OCI-M1 (cell line): ENCODE results near the gene ZPR1.

Experiments used
- DNase-seq: peaks from one replicate; lab custom pipeline; 2025; lab: John Stamatoyannopoulos, UW

Gene ZPR1

DNA sequence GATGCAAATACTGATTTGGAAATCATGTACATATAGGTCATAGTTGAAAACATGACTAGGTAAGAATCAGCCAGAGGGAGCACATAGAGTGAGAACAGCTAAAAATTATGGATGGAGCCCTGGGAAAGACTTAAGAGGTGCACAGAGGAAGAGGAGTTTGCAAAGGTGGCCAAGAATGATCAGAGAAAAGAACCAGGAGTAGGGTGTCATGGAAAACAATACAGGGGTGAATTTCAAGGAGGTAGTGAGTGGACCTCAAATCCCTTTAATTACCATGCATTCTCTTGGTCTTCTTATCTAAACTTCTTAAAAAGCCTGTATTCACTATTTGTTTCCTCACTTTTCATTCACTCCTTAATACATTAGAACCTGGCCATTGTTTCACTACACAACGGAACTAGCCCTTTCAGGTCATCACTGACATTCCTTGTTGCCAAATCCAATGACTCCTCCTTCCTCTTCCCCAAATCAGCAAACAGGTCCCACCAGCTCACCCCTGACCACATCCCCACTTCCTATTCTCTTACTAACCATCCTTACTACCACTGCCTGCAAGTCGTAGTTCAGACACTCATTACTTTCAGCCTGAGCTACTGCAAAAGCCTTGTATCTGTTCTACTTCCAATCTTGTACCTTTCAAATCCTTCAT, 37.6 kb downstream of the ZPR1 start:
- no peak for DNase-seq

DNA sequence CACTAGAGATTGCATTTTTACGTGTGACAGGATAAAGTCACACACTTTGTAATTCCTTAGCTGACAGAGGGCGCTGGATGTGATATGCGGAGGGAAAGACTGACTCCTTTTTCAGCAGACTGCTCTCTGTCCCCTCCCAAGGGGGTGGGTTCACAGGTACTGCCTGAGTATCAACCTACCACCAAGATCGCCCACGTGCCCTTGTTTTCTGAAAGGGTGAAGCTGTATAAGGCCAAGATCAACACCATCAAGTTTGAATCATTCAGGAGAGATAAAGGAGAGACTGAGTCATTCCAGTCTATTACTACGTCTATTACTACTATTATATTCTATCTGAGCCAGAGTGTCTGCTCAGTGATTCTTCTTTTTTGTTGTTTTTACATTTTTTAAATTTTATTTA, 45.7 kb downstream of the ZPR1 start:
- DNase-seq, result no peak

DNA sequence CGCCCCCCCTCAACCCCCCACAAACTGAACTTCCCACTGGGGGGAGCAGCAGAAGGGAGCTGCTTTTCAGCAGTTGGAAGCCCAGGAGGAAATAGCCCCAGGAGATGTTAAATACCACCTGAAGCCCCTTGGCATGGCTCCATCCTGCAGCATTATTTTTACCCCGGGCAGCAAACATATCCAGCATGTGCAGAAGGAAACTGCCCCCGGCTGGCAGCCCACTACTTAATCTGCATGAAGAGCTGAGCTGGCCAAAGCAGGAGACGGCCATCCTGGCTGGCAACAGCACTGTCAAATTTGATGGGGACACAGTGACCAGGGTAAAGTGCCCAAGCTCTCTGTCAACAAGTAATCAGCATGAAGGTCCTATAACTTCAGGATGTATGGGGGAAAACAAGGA, 47.1 kb downstream of the ZPR1 start:
- DNase-seq, result no peak

DNA sequence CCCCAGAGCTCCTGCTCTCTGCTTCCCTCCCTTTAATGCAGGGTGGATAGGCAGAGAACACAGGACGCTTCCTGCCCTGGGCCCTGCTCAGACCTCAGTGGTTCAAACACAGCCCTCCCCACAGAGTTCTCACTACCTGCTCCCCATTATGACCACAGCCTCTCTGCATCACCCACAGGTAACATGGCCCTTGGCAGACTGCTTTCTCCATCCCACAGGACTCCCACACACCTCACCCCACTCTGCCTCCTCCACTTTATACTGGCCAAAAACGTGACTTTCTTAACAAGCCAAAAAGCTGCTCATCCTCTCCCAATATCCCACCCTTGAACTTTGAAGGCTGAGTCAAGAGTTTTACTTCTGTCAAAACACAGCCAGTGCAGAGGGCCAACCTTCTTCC, 48.8 kb downstream of the ZPR1 start:
- DNase-seq, result no peak

DNA sequence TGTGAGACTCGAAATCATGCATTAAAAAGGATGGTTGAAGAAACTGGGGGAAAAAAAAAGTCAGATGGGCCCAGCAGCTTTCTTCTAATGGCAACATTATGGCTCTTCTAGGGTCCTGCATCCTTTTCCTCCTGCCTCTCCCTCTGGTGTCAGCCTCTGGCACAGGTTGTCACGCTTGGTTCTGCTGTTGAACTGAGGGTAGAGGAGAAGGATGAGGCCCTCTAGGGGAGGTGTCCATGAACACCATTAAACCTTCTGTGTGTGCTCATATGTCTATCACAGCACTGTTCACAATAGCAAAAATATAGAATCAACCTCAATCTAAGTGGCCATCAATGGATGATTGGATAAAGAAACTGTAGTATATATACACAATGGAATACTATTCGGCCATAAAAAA, 51.1 kb downstream of the ZPR1 start:
- peak; percentile 67 for DNase-seq

DNA sequence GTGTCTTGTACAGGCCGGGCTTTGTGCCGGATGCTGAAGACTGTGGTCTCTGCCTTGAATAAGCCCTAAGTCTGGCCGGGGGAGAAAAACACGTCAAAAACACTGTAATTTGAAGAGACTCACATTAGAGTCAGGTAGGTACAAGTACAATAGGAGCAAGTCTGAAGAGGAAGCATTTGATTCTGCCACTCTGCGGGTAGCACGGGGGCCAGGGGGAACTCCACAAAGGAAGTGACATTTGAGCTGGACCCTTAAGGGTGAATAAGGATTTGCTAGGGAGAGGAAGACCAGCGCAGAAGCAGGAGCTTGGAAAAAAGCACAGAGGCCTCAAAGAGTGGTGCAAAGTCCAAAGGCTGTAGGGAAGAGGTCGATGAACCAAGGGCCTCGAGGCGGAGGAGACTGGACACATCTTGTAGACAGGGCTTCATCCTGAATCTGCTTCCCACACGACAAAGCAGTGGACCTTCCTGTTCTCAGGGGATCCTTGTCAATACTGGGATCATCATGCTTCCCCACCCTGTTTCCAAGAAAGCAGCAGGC, 53.8 kb downstream of the ZPR1 start:
- no peak for DNase-seq

DNA sequence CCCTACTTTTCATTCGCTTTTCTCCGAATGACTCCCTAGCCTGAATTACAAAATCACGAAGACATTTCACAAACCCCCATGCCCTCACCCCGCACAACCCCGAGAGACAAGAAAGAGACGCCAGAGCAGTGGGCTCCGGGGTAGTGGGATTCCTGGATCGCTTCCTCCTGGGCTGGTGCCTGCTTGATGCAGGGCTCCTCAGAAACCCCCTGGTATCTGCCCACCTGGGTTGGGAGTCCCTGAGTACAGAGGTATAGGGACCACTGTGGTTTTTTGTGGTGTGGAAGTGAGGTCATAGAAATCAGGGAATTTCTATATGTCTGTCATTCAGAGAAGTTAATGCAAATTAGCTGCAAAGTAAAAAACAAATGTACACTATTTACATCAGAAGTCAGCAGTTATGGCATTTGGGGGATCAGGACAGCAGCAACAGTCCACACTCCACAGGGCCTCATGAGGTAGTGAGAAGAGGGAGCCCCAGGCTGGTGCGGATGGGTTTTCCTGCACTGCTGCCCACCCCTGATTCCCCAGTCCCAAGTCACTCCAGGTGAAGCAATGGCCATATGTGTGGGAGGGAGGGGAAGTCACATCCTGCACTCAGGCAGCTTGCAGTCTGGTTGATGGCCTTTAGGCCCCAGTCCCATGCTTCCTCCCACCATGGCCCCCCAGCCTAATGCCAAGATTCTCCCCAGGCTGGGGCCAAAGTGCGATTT, 54.6 kb downstream of the ZPR1 start:
- DNase-seq, result no peak

DNA sequence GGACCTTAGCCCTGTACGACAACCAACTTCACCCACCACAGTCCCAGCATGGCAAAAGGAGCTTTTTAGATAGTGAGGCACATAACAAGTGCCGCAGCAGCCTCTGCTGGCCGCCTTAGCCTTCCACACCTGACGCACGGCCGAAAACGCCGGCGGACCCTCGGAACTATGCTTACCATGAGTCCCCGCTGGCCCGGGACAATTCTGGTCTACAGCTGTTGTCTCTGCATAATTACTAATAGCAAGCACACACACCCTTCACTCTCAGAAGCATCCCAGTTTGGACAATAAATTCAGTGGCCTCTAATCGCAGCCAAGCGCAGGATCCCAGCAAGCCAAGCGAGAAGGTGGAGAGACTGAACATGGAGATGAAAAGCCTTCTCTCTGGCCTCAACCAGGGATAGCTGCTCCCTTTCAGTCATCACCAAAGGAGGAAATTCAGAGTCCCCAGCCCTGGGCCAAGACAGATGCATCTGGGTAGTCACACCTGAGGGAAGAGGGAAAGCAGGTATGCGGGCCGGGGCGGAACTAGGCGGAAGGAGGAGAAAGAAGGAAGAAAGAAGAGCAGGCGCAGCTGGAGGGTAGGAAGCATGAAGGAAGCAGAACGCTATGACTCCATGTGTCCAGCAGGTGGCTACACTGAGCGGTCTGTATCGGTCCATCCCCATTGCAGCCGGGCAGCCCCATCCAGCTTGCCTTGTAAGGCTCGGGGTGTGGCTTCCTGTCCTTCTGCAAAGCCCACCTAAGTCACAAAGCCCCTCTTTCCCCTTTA, 55.4 kb downstream of the ZPR1 start:
- DNase-seq, result peak; percentile 89

DNA sequence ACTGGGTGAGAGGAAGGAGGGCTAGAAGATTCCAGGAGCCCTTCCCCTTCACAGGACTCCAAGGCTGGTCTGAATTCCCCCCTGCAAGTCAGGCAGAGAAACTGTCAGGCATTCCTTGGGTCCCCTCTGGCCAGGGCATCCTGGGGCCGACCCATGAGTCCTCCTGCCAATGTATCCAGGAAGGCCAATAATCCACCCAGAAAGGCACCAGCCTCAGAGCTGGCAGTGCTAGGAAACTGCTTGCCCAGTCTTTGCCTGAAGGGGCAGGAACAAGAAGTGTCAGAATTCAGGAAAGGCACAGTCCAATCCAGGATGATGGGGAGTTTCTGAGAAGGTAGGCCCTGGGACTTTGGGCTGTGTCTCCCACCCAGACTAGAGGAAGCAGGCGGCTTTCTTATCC, 56.0 kb downstream of the ZPR1 start:
- no peak for DNase-seq

DNA sequence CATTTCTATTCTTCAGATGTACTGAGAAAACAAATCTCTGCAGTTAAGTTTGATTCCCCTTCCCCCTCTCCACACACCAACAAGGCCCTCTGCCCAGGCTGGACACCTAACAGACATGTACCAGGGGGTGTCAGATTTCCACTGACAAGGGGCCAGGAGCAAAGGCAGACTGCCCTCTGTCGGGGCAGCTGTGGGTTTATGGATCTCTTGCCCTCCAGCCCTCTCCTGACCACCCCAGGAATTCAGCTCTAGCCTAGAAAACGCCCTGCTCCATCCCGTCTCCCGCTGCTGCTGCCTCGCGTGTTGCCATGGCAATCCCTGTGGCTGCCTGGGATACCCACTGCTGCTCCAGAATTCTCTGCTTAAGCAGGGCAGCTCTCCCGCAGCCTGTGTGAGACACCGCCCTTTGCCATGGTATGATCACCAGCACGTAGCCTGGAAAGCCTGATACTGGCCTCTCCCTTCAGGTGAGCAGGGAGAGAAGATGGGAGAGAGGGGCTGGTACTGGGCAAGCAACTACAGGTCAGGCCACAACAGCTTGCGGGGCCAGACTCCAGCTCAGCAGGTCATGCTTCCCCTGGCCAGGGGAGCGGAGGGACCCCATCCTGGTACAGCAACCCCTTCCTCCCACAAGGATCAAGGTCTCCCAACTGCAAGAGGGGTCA, 56.6 kb downstream of the ZPR1 start:
- no peak for DNase-seq

DNA sequence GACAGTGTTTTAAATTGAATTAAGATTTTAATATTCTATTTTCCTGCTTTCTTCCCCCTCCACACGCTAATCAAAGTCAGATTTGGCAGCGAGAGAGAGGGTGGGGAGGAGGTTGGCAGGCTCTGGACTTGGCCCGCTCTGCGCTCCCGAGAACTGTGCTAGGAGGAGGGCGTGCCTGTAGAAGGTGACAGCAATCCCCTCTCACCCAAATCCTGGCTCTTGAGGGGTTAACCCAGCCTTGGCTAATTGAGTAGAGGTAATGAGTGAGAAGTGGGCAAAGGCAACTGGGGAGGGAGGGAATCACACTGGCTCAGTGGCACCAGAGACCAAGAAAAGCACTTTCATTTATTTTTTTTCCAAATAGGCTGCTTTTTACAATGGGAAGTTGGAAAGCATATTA, 57.2 kb downstream of the ZPR1 start:
- DNase-seq, result no peak

DNA sequence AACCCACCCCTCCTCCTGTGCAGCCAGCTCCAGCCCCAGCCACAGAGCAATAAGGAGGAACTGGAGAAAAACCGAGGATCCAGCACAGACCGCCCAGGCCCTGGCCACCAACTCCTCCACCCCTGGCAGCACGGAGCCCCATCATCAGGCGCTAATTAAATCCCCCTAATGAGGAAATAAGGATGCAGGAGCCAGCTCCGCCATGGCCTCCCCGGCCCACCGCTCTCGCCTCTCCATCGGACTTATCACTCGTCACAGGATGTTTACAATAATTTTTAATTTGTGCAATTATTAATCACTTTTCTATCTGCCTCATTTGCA, 57.6 kb downstream of the ZPR1 start:
- DNase-seq, result no peak

DNA sequence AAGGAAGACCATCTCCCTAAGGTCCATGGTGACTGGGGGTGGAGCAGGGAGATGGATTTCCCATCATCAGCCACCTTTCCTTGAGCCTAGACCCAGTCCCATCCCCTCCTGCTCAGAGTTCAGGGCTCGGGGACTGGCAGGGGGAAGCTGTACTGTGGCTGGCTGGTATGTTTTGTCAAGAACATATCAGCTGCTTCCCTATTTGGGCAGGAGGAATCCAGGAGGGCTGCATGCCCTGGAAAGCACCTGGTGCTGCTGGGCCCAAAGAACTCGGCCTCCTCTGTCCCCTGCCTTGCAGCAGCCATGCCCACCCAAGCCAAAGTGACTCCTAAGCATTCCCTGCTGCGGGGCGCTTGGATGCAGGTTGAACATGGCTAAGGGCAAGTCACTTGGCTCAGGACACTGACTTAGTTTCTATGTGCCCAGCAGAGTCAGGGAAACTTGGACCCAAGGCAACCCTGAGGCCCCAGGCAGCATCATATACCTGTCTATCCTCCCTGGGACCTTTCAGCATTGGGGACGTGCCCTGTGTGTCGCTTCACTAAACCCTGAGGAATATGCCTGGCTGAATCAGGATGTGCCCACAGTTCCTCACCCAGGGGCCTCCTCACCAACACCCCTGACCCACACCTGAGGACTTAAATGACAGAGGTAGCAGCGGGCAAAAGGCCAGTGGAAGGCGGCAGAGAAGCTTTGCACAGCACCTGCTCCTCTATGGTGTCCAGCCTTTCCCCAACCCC, 58.2 kb downstream of the ZPR1 start:
- no peak for DNase-seq

DNA sequence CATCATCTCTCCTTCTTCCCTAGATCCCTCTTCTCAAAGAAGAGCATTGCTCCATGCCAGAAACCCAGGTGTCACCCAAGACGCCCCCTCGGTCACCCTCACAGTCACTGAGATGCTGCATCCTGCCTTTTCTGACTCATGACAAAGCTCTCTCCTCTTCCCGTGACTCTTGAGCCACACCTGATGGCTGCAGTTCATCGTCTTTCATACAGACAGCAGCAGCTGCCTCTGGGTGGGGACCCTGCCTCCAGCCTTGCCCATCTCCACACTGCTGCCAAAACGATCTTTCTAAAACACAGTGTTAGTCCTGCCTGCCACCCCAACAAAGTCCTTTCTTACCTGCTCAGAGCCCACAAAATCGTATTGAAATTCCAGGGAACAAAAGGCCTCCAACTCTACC, 59.8 kb downstream of the ZPR1 start:
- no peak for DNase-seq

DNA sequence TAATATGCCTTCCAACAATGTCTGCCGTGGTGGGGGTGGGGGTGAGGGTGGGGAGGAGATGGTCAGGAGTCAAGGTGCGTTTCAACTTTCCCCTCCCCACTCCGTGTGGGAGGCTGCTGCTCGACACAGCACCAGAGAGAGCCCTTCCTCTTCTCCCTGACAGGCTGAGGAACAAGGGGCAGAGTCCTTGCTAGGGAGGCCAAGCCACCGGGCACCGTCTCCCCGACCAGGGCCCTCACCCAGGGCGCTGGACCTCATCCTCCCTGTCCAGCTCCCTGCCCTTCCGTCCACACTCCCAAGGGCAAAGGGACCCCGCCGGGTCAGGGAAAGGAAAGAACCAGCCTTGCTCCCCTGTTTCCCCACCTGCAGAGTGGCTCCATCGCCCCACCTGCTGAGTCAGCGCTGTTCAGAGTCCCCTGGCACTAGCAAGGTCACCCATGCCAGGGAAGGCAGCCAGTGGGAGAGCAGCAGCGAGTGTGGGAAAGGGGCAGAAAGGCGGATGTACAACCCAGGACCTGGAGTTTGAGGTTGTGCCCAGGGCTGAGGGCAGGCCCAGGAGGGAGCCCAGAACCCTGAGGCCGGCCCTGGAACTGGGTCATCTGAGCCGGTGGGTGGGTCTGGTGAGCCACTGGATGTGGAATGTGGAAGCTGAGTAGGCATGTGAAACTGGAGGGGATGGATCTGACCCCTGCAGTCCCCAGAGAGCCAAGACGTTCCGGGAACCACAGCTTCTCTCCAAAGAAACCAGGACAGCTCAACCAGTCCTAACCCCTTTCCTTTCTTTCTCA, 62.2 kb downstream of the ZPR1 start:
- no peak for DNase-seq

DNA sequence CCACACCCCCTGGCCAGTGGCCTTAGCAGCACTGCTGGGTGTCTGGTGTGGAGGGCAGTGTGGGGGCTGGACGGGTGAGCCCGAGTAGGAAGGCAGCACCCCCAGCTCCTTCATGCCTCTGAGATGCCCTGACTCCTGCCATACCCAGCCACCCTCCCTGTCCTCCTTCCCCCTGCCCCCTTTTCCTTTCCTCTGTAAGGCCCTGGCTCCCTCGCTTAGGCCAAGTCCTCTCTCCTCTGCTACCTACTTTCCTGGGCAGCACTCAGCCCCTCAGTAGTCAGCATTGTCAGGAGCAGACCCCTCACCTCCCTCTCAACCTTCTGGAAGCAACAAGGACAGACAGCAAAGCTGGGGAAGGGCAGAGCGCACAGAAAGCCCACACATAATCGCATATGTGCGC, 63.0 kb downstream of the ZPR1 start:
- DNase-seq, result no peak
